SK-N-SH treated with all-trans-retinoic acid at 6 μM for 48 hours (cell line): ENCODE measurements around the gene FAM161B.

Source experiments
- ATAC-seq: fragments of 200-7000 bp; cut with Tn5 transposase; 3 replicates; pipeline ENCODE4 v1.9.1; 2020; ENCODE audit warnings: mild to moderate bottlenecking, moderate library complexity
- BACH2 ChIP-seq: fragments of 250-450 bp; sonication (Bioruptor Pico); IDR thresholded peaks from 2 replicates; pipeline ENCODE4 v1.9.0; 2021; ENCODE audit warnings: mild to moderate bottlenecking, borderline replicate concordance
- CREB5 ChIP-seq: fragments of 250-450 bp; sonication (Bioruptor Pico); IDR thresholded peaks from 2 replicates; pipeline ENCODE4 v1.5.1; 2020; ENCODE audit warnings: low read depth, mild to moderate bottlenecking, moderate library complexity
- CSDC2 ChIP-seq: fragments of 250-450 bp; sonication (Bioruptor Pico); IDR thresholded peaks from 2 replicates; pipeline ENCODE4 v1.5.0; 2020; ENCODE audit warnings: mild to moderate bottlenecking, moderate library complexity
- CSRNP3 ChIP-seq: fragments of 250-450 bp; sonication (Bioruptor Pico); IDR thresholded peaks from 2 replicates; pipeline ENCODE4 v1.5.1; 2021; ENCODE audit warnings: mild to moderate bottlenecking, moderate library complexity
- ESRRG ChIP-seq: fragments of 250-450 bp; sonication (Bioruptor Pico); IDR thresholded peaks from 2 replicates; pipeline ENCODE4 v1.6.1; 2021; ENCODE audit warnings: mild to moderate bottlenecking
- GLIS3 ChIP-seq: fragments of 250-450 bp; sonication (Bioruptor Pico); IDR thresholded peaks from 2 replicates; pipeline ENCODE4 v1.5.0; 2020; ENCODE audit warnings: mild to moderate bottlenecking, moderate library complexity
- OSR1 ChIP-seq: fragments of 250-450 bp; sonication (Bioruptor Pico); IDR thresholded peaks from 2 replicates; pipeline ENCODE4 v1.8.0; 2022; ENCODE audit warnings: moderate library complexity, mild to moderate bottlenecking, inconsistent platforms
- PATZ1 ChIP-seq: fragments of 250-450 bp; sonication (Bioruptor Pico); IDR thresholded peaks from 2 replicates; pipeline ENCODE4 v1.8.0; 2020; ENCODE audit warnings: mild to moderate bottlenecking, moderate library complexity, borderline replicate concordance
- POU6F1 ChIP-seq: fragments of 250-450 bp; sonication (Bioruptor Pico); IDR thresholded peaks from 2 replicates; pipeline ENCODE4 v1.8.0; 2021; ENCODE audit warnings: low read depth, mild to moderate bottlenecking, moderate library complexity, borderline replicate concordance
- PPARA ChIP-seq: fragments of 250-450 bp; sonication (Bioruptor Pico); IDR thresholded peaks from 2 replicates; pipeline ENCODE4 v1.5.0; 2020; ENCODE audit warnings: mild to moderate bottlenecking, borderline replicate concordance
- RARB ChIP-seq: fragments of 250-450 bp; sonication (Bioruptor Pico); IDR thresholded peaks from 2 replicates; pipeline ENCODE4 v1.8.0; 2021; ENCODE audit warnings: mild to moderate bottlenecking, moderate library complexity
- SNAI2 ChIP-seq: fragments of 250-450 bp; sonication (Bioruptor Pico); IDR thresholded peaks from 2 replicates; pipeline ENCODE4 v1.5.0; 2020; ENCODE audit warnings: mild to moderate bottlenecking, moderate library complexity
- TCF4 ChIP-seq: fragments of 250-450 bp; sonication (Bioruptor Pico); IDR thresholded peaks from 2 replicates; pipeline ENCODE4 v1.8.0; 2021; ENCODE audit warnings: mild to moderate bottlenecking, moderate library complexity, borderline replicate concordance
- TOX ChIP-seq: fragments of 250-450 bp; sonication (Bioruptor Pico); IDR thresholded peaks from 2 replicates; pipeline ENCODE4 v1.8.0; 2021; ENCODE audit warnings: mild to moderate bottlenecking, moderate library complexity, borderline replicate concordance
- TSHZ2 ChIP-seq: fragments of 250-450 bp; sonication (Bioruptor Pico); IDR thresholded peaks from 2 replicates; pipeline ENCODE4 v1.5.0; 2020; ENCODE audit warnings: mild to moderate bottlenecking, moderate library complexity
- ZFP3 ChIP-seq: fragments of 250-450 bp; sonication (Bioruptor Pico); IDR thresholded peaks from 2 replicates; pipeline ENCODE4 v1.5.0; 2020; ENCODE audit warnings: mild to moderate bottlenecking, moderate library complexity
- ZFP30 ChIP-seq: fragments of 450-650 bp; formaldehyde crosslinking; IDR thresholded peaks from 2 replicates; pipeline ENCODE4 v1.5.0; 2022; ENCODE audit warnings: mild to moderate bottlenecking, moderate library complexity
- ZNF565 ChIP-seq: fragments of 450-650 bp; formaldehyde crosslinking; conservative IDR thresholded peaks from 2 replicates; pipeline ENCODE4 v1.5.0; 2020; ENCODE audit warnings: low read depth, mild to moderate bottlenecking, moderate library complexity
- ZNF8 ChIP-seq: fragments of 450-650 bp; formaldehyde crosslinking; IDR thresholded peaks from 2 replicates; pipeline ENCODE4 v1.5.0; 2020; ENCODE audit warnings: mild to moderate bottlenecking, moderate library complexity

The FAM161B gene

GRCh38 chr14:73888971-73889370 lies 60.9 kb downstream of the FAM161B start:
- ATAC-seq, result no peak
- TF ChIP-seq CSDC2 (CRISPR knock-in tag) (no peak), ZNF8 (CRISPR knock-in tag) (no peak), BACH2 (CRISPR knock-in tag) (no peak), SNAI2 (CRISPR knock-in tag) (no peak), ZFP3 (CRISPR knock-in tag) (no peak), CREB5 (CRISPR knock-in tag) (no peak), PATZ1 (CRISPR knock-in tag) (no peak), CSRNP3 (CRISPR knock-in tag) (no peak), TSHZ2 (no peak), POU6F1 (no peak), PPARA (CRISPR knock-in tag) (no peak), ZNF565 (CRISPR knock-in tag) (no peak)
- TF ChIP-seq, all 23 proteins: peak for 0

- no peak for TF ChIP-seq ZFP3 (CRISPR knock-in tag)
- no peak for TF ChIP-seq RARB (CRISPR knock-in tag)
- no peak for TF ChIP-seq OSR1 (CRISPR knock-in tag)
- no peak for TF ChIP-seq PPARA (CRISPR knock-in tag)
- no peak for TF ChIP-seq TCF4 (CRISPR knock-in tag)
- no peak for TF ChIP-seq CSDC2 (CRISPR knock-in tag)
- no peak for ATAC-seq
Measured at GRCh38 chr14:73888460-73888725, 61.5 kb downstream of the FAM161B start.

GRCh38 chr14:73887694-73888459 lies 62.0 kb downstream of the FAM161B start:
- ATAC-seq, result no peak
- TF ChIP-seq CSRNP3 (CRISPR knock-in tag) (no peak), POU6F1 (no peak), GLIS3 (CRISPR knock-in tag) (no peak), ZFP30 (CRISPR knock-in tag) (no peak), ZNF8 (CRISPR knock-in tag) (no peak), TOX (CRISPR knock-in tag) (no peak), ZNF565 (CRISPR knock-in tag) (no peak), RARB (CRISPR knock-in tag) (no peak), ESRRG (no peak), TSHZ2 (no peak), BACH2 (CRISPR knock-in tag) (no peak), PPARA (CRISPR knock-in tag) (no peak)
